SHP77 (cell line): ENCODE measurements around the gene CNTNAP2.
"Not testable (repeated sequence)": the region's sequence is repeated elsewhere in the genome, so short reads cannot be mapped to it uniquely, and the experiment has no call there.

Experiments used
- DNase-seq, 2 experiments: peaks; one replicate each; lab custom pipeline; 2025; lab: John Stamatoyannopoulos, UW

Gene CNTNAP2

GRCh38 chr7:147759327-147759943 is 1642.8 kb downstream of the CNTNAP2 start:
- DNase-seq = no peak

- DNase-seq = no peak
Observed at GRCh38 chr7:147765301-147765700, 1648.7 kb downstream of the CNTNAP2 start.

- no peak for DNase-seq
Observed at GRCh38 chr7:147771344-147771743, 1654.7 kb downstream of the CNTNAP2 start.

GRCh38 chr7:147774461-147774860 is 1657.9 kb downstream of the CNTNAP2 start:
- peak; percentile 16 to 24 for DNase-seq

- peak; percentile 75 to 79 for DNase-seq
Observed at GRCh38 chr7:147775516-147776284, 1659.1 kb downstream of the CNTNAP2 start.

GRCh38 chr7:147777309-147777708 is 1660.7 kb downstream of the CNTNAP2 start:
- no peak for DNase-seq

- DNase-seq = no peak
Observed at GRCh38 chr7:147779949-147780348, 1663.3 kb downstream of the CNTNAP2 start.

GRCh38 chr7:147796581-147796980 is 1680.0 kb downstream of the CNTNAP2 start:
- no peak for DNase-seq

GRCh38 chr7:147798001-147798400 is 1681.4 kb downstream of the CNTNAP2 start:
- DNase-seq = no peak

GRCh38 chr7:147801762-147802161 is 1685.2 kb downstream of the CNTNAP2 start:
- not testable (repeated sequence) for DNase-seq

GRCh38 chr7:147803151-147803550 is 1686.5 kb downstream of the CNTNAP2 start:
- no peak for DNase-seq

- no peak for DNase-seq
Observed at GRCh38 chr7:147803606-147804005, 1687.0 kb downstream of the CNTNAP2 start.

GRCh38 chr7:147804032-147804431 is 1687.4 kb downstream of the CNTNAP2 start:
- DNase-seq = no peak

- no peak for DNase-seq
Observed at GRCh38 chr7:147805996-147806576, 1689.5 kb downstream of the CNTNAP2 start.

GRCh38 chr7:147809786-147810185 is 1693.2 kb downstream of the CNTNAP2 start:
- DNase-seq = no peak

- no peak for DNase-seq
Observed at GRCh38 chr7:147810269-147810668, 1693.7 kb downstream of the CNTNAP2 start.

GRCh38 chr7:147811923-147812322 is 1695.3 kb downstream of the CNTNAP2 start:
- no peak for DNase-seq

- DNase-seq = no peak
Observed at GRCh38 chr7:147813316-147813715, 1696.7 kb downstream of the CNTNAP2 start.

- no peak for DNase-seq
Observed at GRCh38 chr7:147818317-147818716, 1701.7 kb downstream of the CNTNAP2 start.

- DNase-seq = no peak
Observed at GRCh38 chr7:147824671-147825070, 1708.1 kb downstream of the CNTNAP2 start.

- DNase-seq = no peak
Observed at GRCh38 chr7:147829016-147829415, 1712.4 kb downstream of the CNTNAP2 start.

- DNase-seq = no peak
Observed at GRCh38 chr7:147833557-147833956, 1717.0 kb downstream of the CNTNAP2 start.

GRCh38 chr7:147833970-147834369 is 1717.4 kb downstream of the CNTNAP2 start:
- no peak for DNase-seq
